GM08714 (cell line): Measurements from ENCODE around the gene EXT2.

Experiments used
- H3K4me3 ChIP-seq: fragments of 200-500 bp; sonication (Bioruptor generic); 2 replicates; pipeline ENCODE4 v1.5.1; 2014; ENCODE audit warnings: mild to moderate bottlenecking, low read length, inconsistent platforms
- ZNF274 ChIP-seq: IDR thresholded peaks from 2 replicates; pipeline ENCODE4 v1.6.1; 2012; ENCODE audit warnings: mild to moderate bottlenecking, low read depth, low read length

The EXT2 gene

DNA sequence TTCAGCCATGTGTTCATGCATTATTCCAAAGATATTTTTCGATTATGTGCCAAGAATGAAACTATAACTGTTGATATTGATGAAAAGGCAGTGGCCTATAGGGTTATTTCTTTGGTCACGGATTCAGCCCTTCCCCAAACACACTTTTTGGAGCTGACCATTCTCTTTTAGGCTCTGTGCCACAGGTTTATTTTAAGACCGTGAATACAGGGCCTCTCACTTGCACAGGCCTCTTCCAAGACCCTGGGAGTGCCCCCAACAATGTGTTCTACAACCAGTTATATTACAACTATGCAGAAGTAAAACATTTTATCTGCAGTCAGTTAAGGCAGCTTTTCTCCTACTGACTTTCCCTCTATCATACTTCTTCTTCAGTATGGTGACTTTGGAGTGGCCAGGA is 109.9 kb downstream of the EXT2 start:
- no peak overlapping the region for H3K4me3 ChIP-seq
- TF ChIP-seq ZNF274, result no peak

- TF ChIP-seq ZNF274, result no peak
- no peak overlapping the region for H3K4me3 ChIP-seq
These were observed 110.4 kb downstream of the EXT2 start for GRCh38 chr11:44205836-44206235.

DNA sequence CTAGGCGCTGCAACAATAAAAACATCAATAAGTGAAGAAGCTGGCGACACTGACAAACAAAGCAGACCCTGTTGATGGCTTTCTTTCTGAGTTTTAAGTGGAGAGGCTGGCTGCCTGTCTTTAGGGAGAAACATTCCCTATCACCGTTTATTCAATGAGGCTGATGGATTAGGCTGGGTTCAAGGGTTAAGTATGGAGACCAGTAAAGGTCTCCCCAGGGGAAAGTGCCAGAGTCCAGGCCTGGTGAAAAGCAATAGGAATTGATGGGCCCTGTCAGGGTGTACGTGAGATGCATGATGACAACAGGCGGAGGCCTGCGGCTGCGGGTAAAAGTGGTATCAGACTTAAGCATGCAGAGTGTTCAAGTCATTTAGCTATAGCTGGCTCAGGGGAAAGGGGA is 111.8 kb downstream of the EXT2 start:
- TF ChIP-seq ZNF274, result no peak
- no peak overlapping the region for H3K4me3 ChIP-seq

GRCh38 chr11:44208976-44209603 is 113.6 kb downstream of the EXT2 start:
- TF ChIP-seq ZNF274, result no peak
- no peak overlapping the region for H3K4me3 ChIP-seq

DNA sequence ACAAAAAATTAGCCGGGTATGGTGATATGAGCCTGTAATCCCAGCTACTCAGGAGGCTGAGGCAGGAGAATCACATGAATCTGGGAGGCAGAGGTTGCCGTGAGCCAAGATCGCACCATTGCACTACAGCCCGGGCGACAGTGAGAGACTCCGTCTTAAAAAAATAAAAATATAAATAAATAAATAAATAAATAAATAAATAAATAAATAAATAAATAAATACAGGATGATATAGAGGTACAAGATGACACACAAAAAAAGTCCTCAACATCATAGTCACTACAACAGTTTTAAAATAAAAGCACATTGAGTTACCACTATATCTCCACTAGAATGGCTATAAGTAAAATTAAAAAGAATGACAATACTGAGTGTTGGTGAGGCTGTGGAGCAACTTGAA is 116.7 kb downstream of the EXT2 start:
- TF ChIP-seq ZNF274, result no peak
- H3K4me3 ChIP-seq, result no peak overlapping the region

DNA sequence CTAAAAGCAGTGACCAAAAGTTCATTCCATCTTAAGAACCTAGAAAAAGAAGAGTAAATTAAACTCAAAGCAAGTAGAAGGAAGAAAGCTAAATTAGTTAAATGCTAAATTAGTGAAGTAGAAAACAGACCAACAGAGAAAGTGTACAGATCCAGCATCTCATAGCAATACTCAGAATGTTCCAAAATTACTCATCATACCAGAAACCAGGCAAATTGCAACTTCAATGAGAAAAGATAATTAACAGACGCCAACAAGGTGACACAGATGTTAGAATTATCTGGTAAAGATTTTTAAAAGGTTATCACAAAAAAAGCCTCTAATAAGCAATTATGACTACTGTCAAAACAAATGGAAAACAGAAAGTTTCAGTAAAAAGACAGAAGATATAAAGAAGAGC is 117.7 kb downstream of the EXT2 start:
- TF ChIP-seq ZNF274, result no peak
- H3K4me3 ChIP-seq, result no peak overlapping the region

DNA sequence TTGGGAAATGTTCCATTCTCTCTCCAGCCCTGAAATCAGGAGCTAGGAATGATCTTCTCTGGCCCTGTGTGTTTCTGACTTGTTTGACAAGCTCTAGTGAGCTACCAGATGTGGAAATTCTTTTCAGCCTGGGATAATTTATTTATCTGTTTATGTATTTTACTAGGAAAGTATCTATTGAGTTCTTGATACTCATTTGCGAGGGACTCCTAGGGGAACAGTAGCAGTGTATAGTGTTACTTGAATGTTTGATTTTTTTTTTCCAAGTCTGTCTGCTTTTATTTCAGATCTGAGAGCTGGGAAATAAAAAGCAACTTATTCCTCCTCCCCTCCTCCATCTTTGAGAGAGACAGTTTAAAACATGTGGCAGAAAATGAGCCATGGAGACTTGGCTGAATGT is 122.0 kb downstream of the EXT2 start:
- TF ChIP-seq ZNF274, result no peak
- H3K4me3 ChIP-seq, result no peak overlapping the region

DNA sequence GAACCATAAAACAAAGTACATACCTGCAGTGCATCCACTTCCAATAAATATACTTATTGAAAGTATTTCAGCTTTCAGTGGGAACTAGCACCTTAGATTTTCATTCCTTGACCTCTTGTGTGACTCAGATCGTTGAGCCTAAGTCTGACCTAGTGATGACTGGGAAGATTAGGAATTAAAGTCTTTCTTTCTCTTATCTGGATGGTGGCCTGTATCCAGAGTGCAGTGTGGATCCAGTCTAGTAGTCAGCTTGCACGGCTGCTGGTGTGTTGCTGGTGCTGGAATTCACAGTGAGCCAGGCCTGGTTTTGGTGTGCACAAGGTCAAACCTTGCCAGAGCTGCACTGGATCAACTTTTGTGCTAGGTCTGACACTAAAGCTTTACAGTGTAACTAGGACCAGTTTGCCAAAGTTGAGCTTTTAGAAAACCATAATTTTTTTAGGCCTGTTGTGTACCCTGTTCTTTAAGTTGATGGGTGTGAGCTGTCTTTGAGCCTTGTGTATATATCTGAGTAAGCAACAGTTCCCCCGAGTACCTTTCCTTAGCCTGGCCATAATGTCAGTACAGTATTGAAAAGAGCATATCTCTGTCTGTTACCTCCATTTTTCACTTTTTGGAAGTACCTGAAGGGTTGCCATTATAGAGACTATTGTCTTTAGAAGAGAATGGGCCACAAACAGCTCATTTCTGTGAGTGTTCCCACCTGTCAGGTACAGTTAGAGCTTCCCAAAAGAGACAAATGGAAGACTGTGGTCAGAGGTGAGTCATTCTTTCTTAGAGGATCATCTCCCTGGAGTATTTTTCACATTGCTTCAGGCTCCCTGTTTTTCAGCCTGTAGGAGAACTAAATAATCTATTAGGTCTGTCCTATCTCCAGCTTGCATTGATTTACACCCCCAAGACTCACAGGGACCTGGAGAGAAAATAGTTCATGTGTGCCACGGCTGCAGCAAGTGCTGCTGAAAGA is 124.6 kb downstream of the EXT2 start:
- no peak for TF ChIP-seq ZNF274
- no peak overlapping the region for H3K4me3 ChIP-seq

DNA sequence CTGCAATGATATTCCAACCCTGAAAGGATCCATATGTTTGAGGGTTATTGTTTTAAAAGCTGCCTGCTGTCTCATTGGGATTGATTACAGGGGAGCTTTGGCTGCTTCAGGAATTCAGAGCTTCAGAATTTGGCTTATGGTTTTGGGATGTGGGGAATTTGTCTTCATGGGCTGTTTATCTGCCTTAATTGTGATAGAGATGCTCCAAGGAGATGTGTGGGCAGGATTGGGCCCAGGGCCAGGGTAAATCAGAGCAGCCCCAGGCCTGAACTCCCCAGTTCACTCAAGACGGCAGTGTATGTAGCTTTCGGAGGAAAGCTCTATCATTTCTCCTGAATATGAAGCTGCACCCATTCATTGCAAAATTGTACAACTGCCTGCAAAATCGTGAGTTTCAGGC is 126.0 kb downstream of the EXT2 start:
- TF ChIP-seq ZNF274, result no peak
- no peak overlapping the region for H3K4me3 ChIP-seq

DNA sequence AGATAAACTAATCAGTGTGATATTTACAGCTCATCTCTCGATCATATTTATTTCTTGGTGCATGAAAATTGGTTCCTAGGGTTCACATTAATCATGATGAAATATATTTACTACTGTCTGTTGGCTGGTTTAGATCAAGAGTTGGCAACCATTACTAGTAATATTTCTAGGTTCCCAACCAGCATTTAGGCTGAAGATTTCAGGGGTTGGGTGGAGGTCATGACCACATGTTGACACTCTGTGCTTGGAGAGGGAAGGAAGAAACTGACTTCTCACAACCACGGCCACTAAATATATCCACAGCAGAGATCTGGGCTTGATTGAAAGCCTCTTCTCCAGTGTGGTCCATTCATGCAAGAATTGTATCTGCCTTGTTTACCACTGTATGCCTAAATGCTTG is 126.5 kb downstream of the EXT2 start:
- H3K4me3 ChIP-seq, result no peak overlapping the region
- TF ChIP-seq ZNF274, result no peak

GRCh38 chr11:44223238-44223637 is 127.8 kb downstream of the EXT2 start:
- H3K4me3 ChIP-seq, result no peak overlapping the region
- no peak for TF ChIP-seq ZNF274

DNA sequence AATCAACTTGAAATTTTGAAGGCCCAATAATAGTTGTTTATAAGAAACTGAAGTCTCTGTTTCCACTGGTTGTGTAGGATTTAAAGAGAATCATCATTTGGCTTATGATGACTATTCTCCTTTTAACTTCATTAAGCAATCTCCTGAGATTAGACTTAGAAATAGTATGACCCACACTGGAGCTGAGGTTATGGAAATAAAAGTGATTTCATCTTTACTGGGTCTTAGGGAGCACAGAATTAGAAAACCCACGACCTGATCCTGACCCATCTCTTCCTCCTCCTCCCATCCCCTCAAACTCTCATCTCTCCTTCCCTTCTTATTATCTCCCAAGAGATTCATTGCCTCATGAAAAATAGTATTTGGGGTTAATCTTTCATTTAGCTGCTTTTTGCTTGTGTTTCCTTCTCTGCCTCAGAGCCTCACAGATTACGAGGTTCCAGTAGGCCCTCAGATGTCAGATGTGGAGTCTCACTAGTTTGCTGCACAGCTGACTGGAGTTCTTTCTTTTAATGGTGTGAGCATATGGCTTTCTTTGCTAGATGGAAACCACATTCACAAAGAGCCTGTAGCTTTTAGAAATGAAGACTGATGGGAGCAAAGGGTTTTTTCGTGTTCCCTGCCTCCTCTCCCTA is 129.5 kb downstream of the EXT2 start:
- no peak overlapping the region for H3K4me3 ChIP-seq
- no peak for TF ChIP-seq ZNF274

DNA sequence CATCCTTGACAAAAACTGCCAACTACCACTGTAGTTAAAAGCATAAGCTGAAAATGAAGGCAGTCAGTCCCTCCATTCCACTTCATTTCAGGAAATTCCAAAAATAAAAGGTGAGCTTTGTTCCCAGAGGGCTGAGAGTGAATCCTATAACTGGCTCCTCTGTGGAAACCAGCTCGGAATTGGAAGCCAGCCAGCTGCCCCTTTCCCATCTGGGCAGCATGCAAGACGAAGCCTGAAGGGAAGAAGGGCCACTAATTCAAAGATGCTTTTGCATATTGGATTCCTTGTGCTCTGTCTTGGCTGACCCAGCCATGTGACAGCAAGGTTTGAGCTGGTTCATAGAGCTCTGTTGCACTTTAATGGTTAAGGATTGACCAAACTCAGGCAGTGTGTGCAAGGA is 131.0 kb downstream of the EXT2 start:
- H3K4me3 ChIP-seq, result no peak overlapping the region
- no peak for TF ChIP-seq ZNF274

- H3K4me3 ChIP-seq, result no peak overlapping the region
- TF ChIP-seq ZNF274, result no peak
These were observed 131.5 kb downstream of the EXT2 start for GRCh38 chr11:44226945-44227344.

GRCh38 chr11:44228379-44228778 is 132.9 kb downstream of the EXT2 start:
- H3K4me3 ChIP-seq, result no peak overlapping the region
- no peak for TF ChIP-seq ZNF274
